Measurements from ENCODE around the gene CATSPER1.

- no peak for TF ChIP-seq CTCF (IDR thresholded peaks at IDR 0.05)
- TF ChIP-seq ELK1 (IDR thresholded peaks at IDR 0.05; ENCODE audit: low read depth, low read length): no peak
- no peak for TF ChIP-seq MAX (IDR thresholded peaks at IDR 0.05)
- no peak for TF ChIP-seq POLR2A (IDR thresholded peaks at IDR 0.05; ENCODE audit: low read length)
- no peak for TF ChIP-seq EP300 (IDR thresholded peaks at IDR 0.05)
- TF ChIP-seq FOSB (CRISPR knock-in tag; IDR thresholded peaks at IDR 0.05): no peak
- no peak for TF ChIP-seq TP53 (CRISPR knock-in tag; IDR thresholded peaks at IDR 0.05)
- no peak for TF ChIP-seq ZFP36 (IDR thresholded peaks at IDR 0.05; ENCODE audit: borderline replicate concordance, partially characterized antibody)
Measured at GRCh38 chr11:65982824-65983588, 43.3 kb downstream of the CATSPER1 start.
